GM12875 (cell line): ENCODE measurements around the gene SCP2.

Source experiments
- H3K4me3 ChIP-seq: one replicate; pipeline ENCODE4 v1.5.1; 2011; ENCODE audit warnings: low read depth, low read length, control low read depth
- TF ChIP-seq, protein P1 (sequence below): IDR thresholded peaks from 2 replicates; pipeline ENCODE4 v1.5.1; 2011; ENCODE audit warnings: low read depth, mild to moderate bottlenecking, control low read depth, inconsistent platforms, low read length, moderate library complexity, borderline replicate concordance; ENCODE audit not compliant: insufficient read depth

Gene SCP2

DNA sequence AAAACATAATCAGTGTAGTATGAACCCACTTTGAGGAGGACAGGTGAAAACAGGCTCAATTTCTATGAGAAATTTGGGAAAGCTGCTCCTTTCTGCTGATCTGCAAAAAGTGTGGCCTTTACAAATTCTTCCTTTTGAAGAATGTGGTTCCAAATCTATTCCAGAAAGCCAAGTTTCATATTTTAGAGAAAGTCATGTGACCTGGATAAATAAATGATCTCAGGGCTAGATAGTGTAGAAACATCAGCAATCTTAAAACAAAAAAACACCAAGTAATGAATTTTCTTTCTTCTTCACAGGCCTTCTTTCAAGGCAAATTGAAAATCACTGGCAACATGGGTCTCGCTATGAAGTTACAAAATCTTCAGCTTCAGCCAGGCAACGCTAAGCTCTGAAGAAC lies 123.2 kb downstream of the SCP2 start:
- TF ChIP-seq, protein P1, sequence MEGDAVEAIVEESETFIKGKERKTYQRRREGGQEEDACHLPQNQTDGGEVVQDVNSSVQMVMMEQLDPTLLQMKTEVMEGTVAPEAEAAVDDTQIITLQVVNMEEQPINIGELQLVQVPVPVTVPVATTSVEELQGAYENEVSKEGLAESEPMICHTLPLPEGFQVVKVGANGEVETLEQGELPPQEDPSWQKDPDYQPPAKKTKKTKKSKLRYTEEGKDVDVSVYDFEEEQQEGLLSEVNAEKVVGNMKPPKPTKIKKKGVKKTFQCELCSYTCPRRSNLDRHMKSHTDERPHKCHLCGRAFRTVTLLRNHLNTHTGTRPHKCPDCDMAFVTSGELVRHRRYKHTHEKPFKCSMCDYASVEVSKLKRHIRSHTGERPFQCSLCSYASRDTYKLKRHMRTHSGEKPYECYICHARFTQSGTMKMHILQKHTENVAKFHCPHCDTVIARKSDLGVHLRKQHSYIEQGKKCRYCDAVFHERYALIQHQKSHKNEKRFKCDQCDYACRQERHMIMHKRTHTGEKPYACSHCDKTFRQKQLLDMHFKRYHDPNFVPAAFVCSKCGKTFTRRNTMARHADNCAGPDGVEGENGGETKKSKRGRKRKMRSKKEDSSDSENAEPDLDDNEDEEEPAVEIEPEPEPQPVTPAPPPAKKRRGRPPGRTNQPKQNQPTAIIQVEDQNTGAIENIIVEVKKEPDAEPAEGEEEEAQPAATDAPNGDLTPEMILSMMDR, result no peak
- no peak overlapping the region for H3K4me3 ChIP-seq

DNA sequence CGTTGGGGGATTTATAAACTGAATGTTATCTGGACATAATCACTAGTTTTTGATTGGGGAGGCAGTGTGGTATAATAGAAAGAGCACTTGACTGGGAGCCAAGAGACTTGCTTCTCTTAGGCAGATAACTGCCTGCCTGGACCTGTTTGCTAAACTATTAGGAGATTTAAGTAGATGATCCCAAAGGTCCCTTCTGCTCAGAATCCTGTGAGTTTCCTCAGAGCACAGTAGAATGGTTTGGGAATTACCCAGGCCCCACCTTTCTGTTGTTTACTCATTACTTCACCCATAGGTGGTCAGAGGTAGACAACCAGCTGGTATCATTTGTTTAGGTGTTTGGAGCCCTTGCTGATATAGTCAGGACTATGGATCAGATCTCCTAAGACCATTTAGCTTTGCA lies 124.6 kb downstream of the SCP2 start:
- no peak overlapping the region for H3K4me3 ChIP-seq
- TF ChIP-seq, protein P1, result no peak

DNA sequence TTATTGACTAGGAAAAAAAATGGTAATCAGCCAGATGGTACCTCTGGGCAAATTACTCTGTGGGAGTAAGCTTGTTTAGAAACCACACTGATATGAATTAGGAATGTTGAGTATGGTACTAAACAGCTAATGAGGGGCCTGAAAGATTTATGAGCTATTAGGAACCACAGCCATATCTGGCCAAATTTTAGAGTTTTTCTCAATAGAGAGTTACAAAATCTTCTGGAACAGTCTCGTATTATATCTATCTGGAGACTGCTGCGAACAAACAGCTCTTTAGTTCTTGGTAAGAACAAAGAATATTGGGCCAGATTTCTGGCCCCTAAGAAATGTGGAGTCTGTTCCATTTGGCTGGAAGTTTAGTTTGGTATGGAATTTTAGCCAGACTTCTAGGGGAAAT lies 130.1 kb downstream of the SCP2 start:
- TF ChIP-seq, protein P1, result no peak
- no peak overlapping the region for H3K4me3 ChIP-seq

DNA sequence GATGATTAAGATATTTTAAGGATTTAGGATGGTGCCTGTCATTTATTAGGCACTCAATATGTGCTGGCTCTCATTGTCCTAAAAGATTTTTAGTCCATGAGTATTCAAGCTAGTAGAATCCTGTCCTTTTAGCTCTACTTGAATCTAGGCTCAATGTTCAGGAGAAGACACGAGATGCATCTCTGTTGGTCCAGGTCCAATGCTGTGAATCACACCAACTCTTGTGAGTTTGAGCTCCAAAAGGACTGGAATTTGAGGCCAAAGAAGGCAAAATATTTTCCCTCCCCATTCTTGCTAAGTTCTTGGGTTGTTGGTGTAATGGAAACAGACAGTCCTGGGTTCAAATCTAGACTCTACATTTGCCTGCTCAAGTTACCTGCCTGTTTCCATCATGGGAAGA lies 133.5 kb downstream of the SCP2 start:
- TF ChIP-seq, protein P1, result no peak
- no peak overlapping the region for H3K4me3 ChIP-seq

DNA sequence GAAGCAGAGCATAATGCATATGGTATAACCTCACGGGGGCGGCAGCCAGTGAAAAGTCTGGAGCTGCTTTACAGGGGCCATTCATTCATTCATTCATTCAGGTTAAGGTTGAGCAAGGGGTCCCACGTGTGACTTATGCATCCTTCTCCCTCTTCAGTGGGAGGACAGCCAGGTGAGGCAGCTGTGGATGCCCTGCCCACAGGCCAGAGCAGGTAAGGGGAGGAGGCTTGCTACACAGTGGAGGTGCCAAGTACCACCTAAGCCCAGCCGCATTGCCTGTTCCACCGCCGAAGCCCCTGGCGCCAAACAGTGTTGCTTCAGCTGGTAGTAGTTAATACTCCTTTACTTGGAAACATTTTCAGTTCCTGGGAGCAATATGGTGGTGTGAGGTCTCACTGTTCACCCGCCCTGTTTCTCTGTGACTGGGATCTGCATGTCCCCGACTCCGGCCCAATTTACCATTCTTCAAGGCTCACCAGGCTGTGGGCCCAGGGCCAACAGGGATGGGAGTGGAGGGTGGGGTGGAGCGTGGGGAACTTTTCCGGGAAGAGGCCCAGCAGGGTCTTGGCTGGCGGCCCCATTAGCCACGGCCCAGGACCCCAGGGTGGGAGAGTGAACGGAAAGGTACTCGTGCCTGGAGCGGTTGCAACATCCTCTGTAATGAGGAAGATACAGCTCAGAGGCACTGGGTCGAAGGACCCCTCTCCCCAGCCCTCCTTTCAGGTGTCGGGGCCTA lies 134.2 kb downstream of the SCP2 start:
- H3K4me3 ChIP-seq, result no peak overlapping the region
- TF ChIP-seq, protein P1, result no peak

DNA sequence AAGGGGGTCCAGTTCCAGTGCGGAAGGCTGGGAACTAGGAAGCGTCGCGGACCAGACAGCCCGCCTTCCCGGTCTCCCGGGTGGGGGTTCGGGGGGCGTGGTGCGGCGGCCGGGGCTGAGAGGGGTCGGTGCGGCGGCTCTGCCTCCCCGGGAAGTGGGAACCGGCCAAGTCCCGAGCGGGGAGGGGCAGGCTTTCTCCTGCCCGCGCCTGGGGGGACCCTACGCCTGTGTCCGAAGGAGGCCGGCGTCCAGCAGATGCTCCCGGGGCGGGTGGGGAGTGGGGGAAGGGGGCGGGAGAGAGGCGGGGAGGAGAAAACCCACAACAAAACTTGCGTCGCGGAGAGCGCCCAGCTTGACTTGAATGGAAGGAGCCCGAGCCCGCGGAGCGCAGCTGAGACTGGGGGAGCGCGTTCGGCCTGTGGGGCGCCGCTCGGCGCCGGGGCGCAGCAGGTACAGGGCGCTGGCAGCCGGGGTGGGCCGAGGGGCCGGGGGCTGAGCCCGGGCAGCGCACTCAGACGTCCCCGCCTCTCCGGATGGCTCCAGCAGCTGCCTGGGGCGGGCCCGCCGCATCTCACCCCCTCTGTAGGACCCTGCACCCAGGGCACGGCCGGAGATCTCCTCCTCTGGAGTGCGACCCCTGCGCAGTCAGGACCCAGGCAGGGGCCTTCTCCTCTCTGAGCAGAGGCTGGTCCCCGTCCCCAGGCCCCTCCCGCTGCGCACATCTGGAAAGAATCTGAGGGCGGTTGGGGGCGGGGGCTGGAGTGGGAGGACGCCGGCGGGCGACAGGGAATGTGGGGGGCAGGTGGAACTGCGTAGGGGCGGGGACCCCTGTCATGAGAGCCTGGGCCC lies 135.0 kb downstream of the SCP2 start, which contains the start of gene PODN:
TSS of gene PODN (plus strand) at position 355 of the 849 bp plus-strand sequence. CDS start 7,643 bp downstream, outside the sequence.
- no peak within 1 kb of the TSS for H3K4me3 ChIP-seq
- TF ChIP-seq, protein P1, result no peak
